Left ventricle myocardium inferior (tissue), 1 donor: ENCODE data around the gene RAPGEF6. TPM values are rescaled to one million over a fixed set of nuclear protein-coding genes. Genes with fewer than 3 reads are reported as not detected.
A peak's percentile ranks its signal among the peaks of the same experiment; 100 is the strongest.

ENCODE experiments used
- DNase-seq: peaks from one replicate; pipeline ENCODE4 v3.0.0-alpha.2; 2020
- H3K27ac ChIP-seq: fragments of 200-600 bp; replicated peaks from 2 replicates; pipeline ENCODE4 v1.8.0; 2021
- H3K27me3 ChIP-seq: fragments of 200-600 bp; 2 replicates; pipeline ENCODE4 v1.8.0; 2021; ENCODE audit warnings: low read depth
- H3K36me3 ChIP-seq: fragments of 200-600 bp; 2 replicates; pipeline ENCODE4 v1.8.0; 2021
- H3K4me1 ChIP-seq: fragments of 200-600 bp; 2 replicates; pipeline ENCODE4 v1.8.0; 2021
- H3K4me3 ChIP-seq: fragments of 200-600 bp; 2 replicates; pipeline ENCODE4 v1.8.0; 2021; ENCODE audit warnings: mild to moderate bottlenecking, moderate library complexity
- H3K9me3 ChIP-seq: fragments of 200-600 bp; replicated peaks from 2 replicates; pipeline ENCODE4 v1.8.0; 2021
- CTCF ChIP-seq: fragments of 200-600 bp; IDR thresholded peaks from 2 replicates; pipeline ENCODE4 v1.8.0; 2021; ENCODE audit warnings: antibody characterized with exemption, mild to moderate bottlenecking, borderline replicate concordance
- intact Hi-C: fragments of 100-400 bp; cut with micrococcal nuclease; formaldehyde crosslinking; loops from one replicate; pipeline ENCODE4 v1.11.0; 2022
- total RNA-seq: library from RNA; stranded (reverse); fragmentation: NEBNext Ultra II Directional; extraction: Animal tissue kit (Norgen Biotek cat#: 25700); gene quantifications from one replicate; pipeline ENCODE4 v1.2.1, GENCODE V29; 2021
- donor health status: DM: no; HTN: yes; CAD: no; lungs with severe emphysema.

RAPGEF6 gene
- total RNA-seq, 1 donor from 2014 or later: 9.6 TPM

DNA sequence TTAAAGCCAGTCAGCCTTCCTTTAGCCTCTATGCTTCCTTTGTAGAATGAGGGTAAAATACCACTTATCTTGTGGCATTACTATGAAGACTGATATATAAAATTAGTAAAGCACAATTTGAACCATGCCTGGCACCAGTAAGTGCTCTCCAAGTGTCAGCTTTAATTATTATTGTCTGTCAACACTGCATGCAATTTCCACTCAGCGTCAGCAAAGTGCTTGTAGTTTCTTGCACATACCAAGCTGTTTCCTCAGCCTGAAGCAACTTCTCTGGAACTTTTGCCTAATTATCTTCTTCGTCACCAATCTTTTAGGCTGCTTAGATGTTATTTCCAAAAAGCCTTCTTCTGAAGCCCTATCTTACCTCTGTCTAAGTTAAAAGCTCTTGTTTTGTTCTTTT lies 193.8 kb downstream of the RAPGEF6 start:
- Histone ChIP-seq H3K4me3 (no peak overlapping the region), H3K36me3 (peaks cover 85% of the 10 kb centered on the region), H3K27ac (no peak overlapping the region), H3K27me3 (no peaks in the 10 kb centered on the region), H3K9me3 (no peaks in the 10 kb centered on the region), H3K4me1 (peaks cover 18% of the 10 kb centered on the region)
- DNase-seq: no peak
- intact Hi-C loops: no loop called here
- TF ChIP-seq CTCF: no peak

GRCh38 chr5:131436081-131436480 lies 198.9 kb downstream of the RAPGEF6 start:
- intact Hi-C loops: no loop called here
- Histone ChIP-seq H3K4me1 (peaks cover 12% of the 10 kb centered on the region), H3K27me3 (no peaks in the 10 kb centered on the region), H3K27ac (peak overlapping the region; percentile 19), H3K4me3 (no peak overlapping the region), H3K9me3 (no peaks in the 10 kb centered on the region), H3K36me3 (peaks cover 74% of the 10 kb centered on the region)
- DNase-seq: no peak
- TF ChIP-seq CTCF: no peak

GRCh38 chr5:131433109-131433508 lies 201.9 kb downstream of the RAPGEF6 start:
- intact Hi-C loops: no loop called here
- Histone ChIP-seq H3K4me1 (peaks cover 8% of the 10 kb centered on the region), H3K27ac (no peak overlapping the region), H3K27me3 (no peaks in the 10 kb centered on the region), H3K36me3 (peaks cover 71% of the 10 kb centered on the region), H3K4me3 (no peak overlapping the region), H3K9me3 (no peaks in the 10 kb centered on the region)
- no peak for TF ChIP-seq CTCF
- DNase-seq: no peak

- H3K27me3 ChIP-seq: no peaks in the 10 kb centered on the region
- H3K9me3 ChIP-seq: no peaks in the 10 kb centered on the region
- no peak overlapping the region for H3K27ac ChIP-seq
- DNase-seq: no peak
- intact Hi-C loops: no loop called here
- peaks cover 72% of the 10 kb centered on the region for H3K36me3 ChIP-seq
- no peak overlapping the region for H3K4me3 ChIP-seq
- peaks cover 8% of the 10 kb centered on the region for H3K4me1 ChIP-seq
- TF ChIP-seq CTCF: no peak
These were observed 203.2 kb downstream of the RAPGEF6 start for GRCh38 chr5:131431794-131432193.

DNA sequence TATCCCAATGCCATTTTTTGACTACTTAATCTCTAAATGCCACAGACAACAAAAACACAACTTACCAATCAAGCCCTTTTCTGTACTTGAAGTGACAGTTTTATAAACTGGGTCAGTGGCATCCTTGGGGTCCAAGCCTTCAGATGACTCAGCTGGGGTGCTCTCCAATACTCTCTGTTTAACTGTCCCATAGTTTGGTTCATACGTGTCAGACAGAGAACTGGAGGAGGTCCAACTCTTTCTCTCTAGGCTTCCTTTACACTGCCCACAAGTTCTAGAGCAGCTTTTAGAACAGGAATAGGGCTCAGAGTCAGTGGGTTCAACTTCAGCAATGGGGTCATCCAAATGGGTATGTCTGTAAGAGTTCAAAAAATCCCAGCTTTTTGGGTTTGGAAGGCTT lies 204.2 kb downstream of the RAPGEF6 start:
- no peaks in the 10 kb centered on the region for H3K9me3 ChIP-seq
- peaks cover 80% of the 10 kb centered on the region for H3K36me3 ChIP-seq
- no peaks in the 10 kb centered on the region for H3K27me3 ChIP-seq
- no peak for TF ChIP-seq CTCF
- H3K4me3 ChIP-seq: no peak overlapping the region
- peaks cover under 1% of the 10 kb centered on the region for H3K4me1 ChIP-seq
- DNase-seq: no peak
- H3K27ac ChIP-seq: no peak overlapping the region
- intact Hi-C loops: no loop called here

DNA sequence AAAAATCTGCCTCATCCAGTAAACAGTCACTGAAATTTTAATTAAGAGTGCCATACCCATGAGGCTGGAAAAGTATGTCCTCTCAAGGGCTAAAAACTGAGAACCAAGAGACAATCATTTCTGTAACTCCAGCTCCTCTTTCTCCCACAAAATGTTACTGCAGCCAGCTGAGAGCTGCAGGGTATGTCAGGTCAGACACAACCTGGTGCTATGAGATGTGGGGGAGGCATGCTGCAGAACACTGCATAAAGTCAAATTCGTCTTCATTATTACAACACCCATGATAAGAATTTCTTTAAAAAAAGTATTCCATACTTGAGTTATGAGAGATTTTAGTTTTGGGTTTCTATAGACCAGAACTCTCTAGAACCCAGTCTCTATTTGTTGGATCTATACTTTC lies 209.0 kb downstream of the RAPGEF6 start:
- no peaks in the 10 kb centered on the region for H3K9me3 ChIP-seq
- no peak for TF ChIP-seq CTCF
- intact Hi-C loops: no loop called here
- no peaks in the 10 kb centered on the region for H3K4me1 ChIP-seq
- no peaks in the 10 kb centered on the region for H3K27me3 ChIP-seq
- H3K4me3 ChIP-seq: no peak overlapping the region
- DNase-seq: no peak
- peaks cover 59% of the 10 kb centered on the region for H3K36me3 ChIP-seq
- H3K27ac ChIP-seq: no peak overlapping the region
